ENCODE measurements around the gene NMNAT3. TPM values are rescaled to one million over a fixed set of nuclear protein-coding genes. Genes with fewer than 3 reads are reported as not detected.
A peak's percentile ranks its signal among the peaks of the same experiment; 100 is the strongest.

Gene NMNAT3
- total RNA-seq, 4 donors from 2014 or later: 1.5 to 12.6 (median 5.6) TPM

GRCh38 chr3:139557041-139557440 is 120.7 kb downstream of the NMNAT3 start:
- intact Hi-C loops (cut with DNase I; ENCODE audit: low total_unique reads) (no loop called here), in situ Hi-C loops (cut with MboI; ENCODE audit: low pct_ligation_motif_present in 1 of 4, low pct_unique_long_range_greater_than_20kb in 1 of 4, low sequenced_read_pairs in 3 of 4) (loop anchor here in 1 of 4 donors (10.0 kb wide), 1 partner anchor 132 kb away; no protein-coding TSS in a partner anchor)
- H3K27me3 ChIP-seq: no peaks in the 10 kb centered on the region
- H3K4me1 ChIP-seq: no peaks in the 10 kb centered on the region
- H3K36me3 ChIP-seq: no peaks in the 10 kb centered on the region
- H3K9me3 ChIP-seq: no peaks in the 10 kb centered on the region
- H3K27ac ChIP-seq: no peak overlapping the region
- DNase-seq: no peak
- WGBS, 2 donors (ENCODE audit: low coverage in 1 of 2): 68% methylated on average over 3 of the region's 3 CpGs; no CpG with 5 or more reads in 1 of the 2 donors
- no peak for TF ChIP-seq POLR2AphosphoS5 (IDR thresholded peaks at IDR 0.05)
- no peak for TF ChIP-seq CTCF (IDR thresholded peaks at IDR 0.05)
- no peak for TF ChIP-seq EP300 (IDR thresholded peaks at IDR 0.05; ENCODE audit: low read depth)
- TF ChIP-seq POLR2A (IDR thresholded peaks at IDR 0.05): no peak
- no peak overlapping the region for H3K4me3 ChIP-seq

GRCh38 chr3:139555249-139555648 is 122.5 kb downstream of the NMNAT3 start:
- Histone ChIP-seq H3K27me3 (no peaks in the 10 kb centered on the region), H3K27ac (no peak overlapping the region), H3K36me3 (no peaks in the 10 kb centered on the region), H3K4me1 (no peaks in the 10 kb centered on the region), H3K4me3 (no peak overlapping the region), H3K9me3 (no peaks in the 10 kb centered on the region)
- intact Hi-C loops (cut with DNase I; ENCODE audit: low total_unique reads): no loop called here
- 55 to 86% methylated on average over 2 of the region's 2 CpGs for WGBS, 2 donors (ENCODE audit: low coverage in 1 of 2)
- no peak for DNase-seq
- in situ Hi-C loops (cut with MboI; ENCODE audit: low pct_ligation_motif_present in 1 of 4, low pct_unique_long_range_greater_than_20kb in 1 of 4, low sequenced_read_pairs in 3 of 4): loop anchor here in 1 of 4 donors (10.0 kb wide), 1 partner anchor 130 kb away; no protein-coding TSS in a partner anchor
- TF ChIP-seq POLR2A (IDR thresholded peaks at IDR 0.05) (no peak), POLR2AphosphoS5 (IDR thresholded peaks at IDR 0.05) (no peak), CTCF (IDR thresholded peaks at IDR 0.05) (no peak), EP300 (IDR thresholded peaks at IDR 0.05; ENCODE audit: low read depth) (no peak)

GRCh38 chr3:139554628-139555027 is 123.1 kb downstream of the NMNAT3 start:
- in situ Hi-C loops (cut with MboI; ENCODE audit: low pct_ligation_motif_present in 1 of 4, low pct_unique_long_range_greater_than_20kb in 1 of 4, low sequenced_read_pairs in 3 of 4) (loop anchor here in 1 of 4 donors (10.0 kb wide), 1 partner anchor 130 kb away; no protein-coding TSS in a partner anchor), intact Hi-C loops (cut with DNase I; ENCODE audit: low total_unique reads) (no loop called here)
- DNase-seq: no peak
- no peaks in the 10 kb centered on the region for H3K4me1 ChIP-seq
- H3K27me3 ChIP-seq: no peaks in the 10 kb centered on the region
- H3K36me3 ChIP-seq: no peaks in the 10 kb centered on the region
- TF ChIP-seq EP300 (IDR thresholded peaks at IDR 0.05; ENCODE audit: low read depth) (no peak), POLR2A (IDR thresholded peaks at IDR 0.05) (no peak), CTCF (IDR thresholded peaks at IDR 0.05) (no peak), POLR2AphosphoS5 (IDR thresholded peaks at IDR 0.05) (no peak)
- H3K9me3 ChIP-seq: no peaks in the 10 kb centered on the region
- no peak overlapping the region for H3K4me3 ChIP-seq
- H3K27ac ChIP-seq: peak overlapping the region in 1 of 4 donors; percentile 55

GRCh38 chr3:139552632-139553365 is 125.0 kb downstream of the NMNAT3 start:
- Histone ChIP-seq H3K4me1 (no peaks in the 10 kb centered on the region), H3K27me3 (no peaks in the 10 kb centered on the region), H3K36me3 (no peaks in the 10 kb centered on the region), H3K4me3 (no peak overlapping the region), H3K9me3 (no peaks in the 10 kb centered on the region), H3K27ac (peak overlapping the region in 1 of 4 donors; percentile 11)
- no peak for DNase-seq
- intact Hi-C loops (cut with DNase I; ENCODE audit: low total_unique reads): no loop called here
- WGBS, 2 donors (ENCODE audit: low coverage in 1 of 2): 81% methylated on average over 4 of the region's 4 CpGs; no CpG with 5 or more reads in 1 of the 2 donors
- TF ChIP-seq POLR2AphosphoS5 (IDR thresholded peaks at IDR 0.05) (no peak), EP300 (IDR thresholded peaks at IDR 0.05; ENCODE audit: low read depth) (no peak), CTCF (IDR thresholded peaks at IDR 0.05) (no peak), POLR2A (IDR thresholded peaks at IDR 0.05) (no peak)
- in situ Hi-C loops (cut with MboI; ENCODE audit: low pct_ligation_motif_present in 1 of 4, low pct_unique_long_range_greater_than_20kb in 1 of 4, low sequenced_read_pairs in 3 of 4): loop anchor here in 1 of 4 donors (10.0 kb wide), 1 partner anchor 128 kb away; no protein-coding TSS in a partner anchor

All from transverse colon (tissue), 4 donors.